GM18499 (cell line): ENCODE results near the gene KSR2.

Source experiments
- ATAC-seq: cut with Tn5 transposase; IDR thresholded peaks from one replicate; pipeline ENCODE4 v1.9.1; 2021; ENCODE audit warnings: moderate number of reproducible peaks; ENCODE audit not compliant: insufficient read depth, unreplicated experiment

Gene KSR2

GRCh38 chr12:117441751-117442150 is 527.0 kb downstream of the KSR2 start:
- no peak for ATAC-seq

- ATAC-seq: no peak
Measured at GRCh38 chr12:117440384-117440783, 528.4 kb downstream of the KSR2 start.

- no peak for ATAC-seq
Measured at GRCh38 chr12:117439531-117440001, 529.2 kb downstream of the KSR2 start.

DNA sequence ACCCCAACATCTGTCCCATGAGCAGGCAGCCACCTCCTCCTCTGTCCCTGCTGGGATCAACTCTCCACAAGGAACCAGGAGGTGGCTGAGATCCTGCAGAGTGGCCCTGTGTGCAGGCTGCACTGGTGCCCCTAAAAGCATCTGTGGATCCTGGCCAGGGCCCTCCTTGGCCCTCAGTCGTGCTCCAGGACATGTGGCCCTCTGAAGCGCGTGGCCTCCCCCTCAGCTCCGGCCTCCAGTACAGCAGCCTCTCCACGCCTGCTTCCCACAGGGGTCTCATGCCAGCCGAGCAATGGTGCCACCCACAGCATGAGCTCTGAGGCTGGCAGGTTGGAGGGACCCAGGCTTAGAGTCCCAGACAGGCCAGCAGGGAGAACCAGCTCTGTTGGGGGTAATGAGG is 530.0 kb downstream of the KSR2 start:
- ATAC-seq: no peak

DNA sequence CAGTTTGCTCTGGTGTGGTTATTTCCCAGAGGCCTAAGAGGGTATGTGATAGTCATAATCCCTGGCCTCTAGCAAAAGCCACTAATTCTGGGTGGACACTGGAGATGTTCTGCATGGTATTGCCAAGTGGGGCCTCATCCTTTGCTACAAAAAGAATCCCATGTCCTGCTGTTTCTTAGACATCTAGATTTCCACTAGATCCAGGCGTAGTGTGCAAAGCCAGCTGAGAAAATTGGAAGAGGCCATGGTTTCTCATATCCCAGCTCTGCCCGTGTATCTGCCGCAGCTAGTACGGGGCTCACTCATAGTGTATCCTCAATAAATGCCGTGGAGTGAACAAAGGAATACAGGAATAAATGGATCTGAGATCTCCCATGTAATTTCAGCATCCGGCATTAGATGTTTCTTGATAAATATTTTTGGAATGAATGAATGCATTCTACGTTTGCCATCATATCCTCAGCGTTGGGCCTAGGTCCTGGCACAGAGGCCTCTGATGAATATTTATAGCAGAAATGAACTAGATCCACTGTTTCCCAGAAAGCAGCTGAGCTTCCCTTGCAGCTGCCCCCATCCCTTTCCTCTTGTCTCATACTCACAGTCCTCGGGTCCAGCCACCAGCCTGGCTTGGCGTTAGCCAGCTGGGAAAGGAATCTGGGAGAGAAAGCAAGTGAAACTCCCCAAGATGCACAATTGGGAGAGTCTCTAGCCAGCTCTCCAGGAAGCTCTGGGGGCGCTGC is 531.1 kb downstream of the KSR2 start:
- ATAC-seq: no peak

DNA sequence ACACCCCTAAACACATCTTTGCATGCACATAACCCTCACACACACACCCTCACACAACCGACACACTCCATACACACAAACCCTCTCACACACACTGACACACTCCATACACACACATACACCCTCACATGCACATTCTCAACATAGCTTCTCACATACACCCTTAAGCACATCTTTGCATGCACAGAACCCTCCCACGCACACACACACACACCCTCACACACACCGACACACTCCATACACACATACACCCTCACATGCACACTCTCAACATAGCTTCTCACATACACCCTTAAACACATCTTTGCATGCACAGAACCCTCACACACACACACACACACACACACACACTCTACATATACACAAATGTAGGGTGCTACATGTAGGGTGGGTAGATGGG is 534.9 kb downstream of the KSR2 start:
- ATAC-seq: no peak

DNA sequence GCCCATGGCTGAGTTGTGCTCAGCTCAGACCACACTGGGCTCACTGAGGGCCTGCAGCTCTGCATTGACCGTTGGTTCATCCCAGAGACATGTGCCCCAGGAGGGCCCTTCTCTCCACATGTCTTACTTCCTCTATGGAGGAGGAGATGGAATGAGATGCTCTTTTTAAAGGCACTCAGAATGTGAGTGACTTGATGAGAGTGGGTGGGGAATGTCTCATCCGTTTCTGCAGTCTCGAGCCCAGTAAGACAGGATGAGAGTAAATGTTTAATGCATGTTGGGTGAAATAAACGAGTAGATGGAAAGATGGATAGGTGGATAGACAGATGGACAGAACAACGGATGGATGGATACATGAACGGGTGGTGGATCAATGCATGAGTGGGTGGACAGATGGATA is 538.5 kb downstream of the KSR2 start:
- ATAC-seq: no peak

DNA sequence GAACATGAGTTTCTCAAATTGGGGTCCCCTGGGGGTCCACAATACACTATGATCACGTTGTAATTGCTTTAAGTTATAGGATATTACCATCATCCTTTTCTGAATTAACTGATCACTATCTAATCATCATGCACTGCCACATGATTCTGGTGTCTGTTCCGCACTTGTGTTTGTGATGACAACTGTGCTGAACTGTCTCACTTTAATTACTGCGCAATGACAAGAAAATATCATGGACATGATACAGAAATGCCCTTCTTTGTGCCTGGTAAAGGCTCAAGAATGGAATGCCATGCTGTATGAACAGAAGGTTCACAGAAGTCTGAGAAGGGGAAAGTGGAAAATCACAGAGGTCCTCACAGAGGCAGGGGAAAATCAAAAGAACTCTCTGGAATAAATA is 541.6 kb downstream of the KSR2 start:
- ATAC-seq: no peak

DNA sequence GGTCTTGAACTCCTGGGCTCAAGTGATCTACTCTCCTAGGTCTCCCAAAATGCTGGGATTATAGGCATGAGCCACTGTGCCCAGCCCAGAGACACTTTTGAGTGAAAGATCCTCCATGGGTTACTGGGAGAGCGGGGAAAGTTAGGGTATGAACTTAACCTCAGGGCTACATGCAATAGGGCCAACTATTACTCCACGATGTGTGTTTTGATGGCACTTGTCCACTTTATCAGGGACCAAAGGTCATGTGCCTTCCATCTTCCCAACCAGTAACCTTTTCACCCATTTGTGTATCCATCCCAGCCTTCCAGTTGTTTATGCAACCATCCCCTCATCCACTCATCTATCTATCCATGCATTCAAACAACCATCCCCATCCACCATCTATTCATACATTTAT is 546.8 kb downstream of the KSR2 start:
- no peak for ATAC-seq

- ATAC-seq: no peak
Measured at GRCh38 chr12:117421068-117421752, 547.6 kb downstream of the KSR2 start.

DNA sequence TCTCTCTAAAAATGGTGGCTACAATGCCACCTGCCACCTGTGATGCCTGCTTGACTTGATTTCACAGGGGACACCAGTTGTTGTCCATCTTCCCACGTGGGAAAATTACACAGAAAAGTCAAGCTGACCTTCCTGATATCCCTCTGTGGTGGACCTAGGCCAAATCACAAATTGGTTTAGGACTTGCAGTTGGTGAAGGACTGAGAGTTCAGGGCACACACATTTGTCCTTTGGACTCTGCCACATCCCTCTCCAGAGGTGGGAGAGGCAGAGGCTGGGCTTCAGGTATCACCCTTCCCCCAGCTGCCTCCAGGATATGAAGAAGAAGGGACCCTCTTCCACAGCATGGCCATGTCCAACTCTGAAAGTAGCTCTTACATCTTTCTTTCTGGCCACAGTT is 551.8 kb downstream of the KSR2 start:
- ATAC-seq: no peak

DNA sequence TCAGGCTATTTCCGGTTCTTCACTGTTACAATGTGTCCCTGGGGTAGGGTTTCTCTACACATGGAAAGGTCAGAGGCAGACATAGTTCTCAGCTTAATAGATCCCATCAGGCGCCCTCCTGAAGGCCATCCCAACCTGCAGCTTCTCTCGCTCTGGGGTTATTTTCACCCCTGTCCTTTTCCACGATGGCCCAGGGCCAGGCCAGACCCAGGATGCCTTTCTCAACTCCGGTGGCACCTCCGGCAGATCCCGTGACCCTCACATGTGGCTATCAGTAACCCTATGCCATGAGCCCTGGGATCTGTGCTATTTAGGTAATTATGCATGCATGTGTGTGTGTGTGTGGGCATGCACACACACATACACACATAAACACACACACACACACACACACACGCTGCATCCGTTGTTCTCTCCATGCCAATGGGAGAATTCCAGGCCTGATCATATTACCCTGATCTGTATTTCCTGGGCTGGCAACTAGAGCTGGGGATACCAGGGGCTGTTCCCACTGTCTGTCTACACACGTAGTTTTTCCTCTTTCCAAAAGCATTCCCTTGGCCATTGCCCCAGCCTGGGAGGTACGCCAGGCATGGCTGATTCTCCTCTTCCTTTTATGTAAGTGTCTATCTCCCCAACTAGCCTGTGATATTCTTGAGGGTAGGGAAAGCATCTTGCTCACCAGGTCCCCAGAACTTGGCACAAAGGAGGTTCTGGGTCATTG is 556.2 kb downstream of the KSR2 start:
- no peak for ATAC-seq

DNA sequence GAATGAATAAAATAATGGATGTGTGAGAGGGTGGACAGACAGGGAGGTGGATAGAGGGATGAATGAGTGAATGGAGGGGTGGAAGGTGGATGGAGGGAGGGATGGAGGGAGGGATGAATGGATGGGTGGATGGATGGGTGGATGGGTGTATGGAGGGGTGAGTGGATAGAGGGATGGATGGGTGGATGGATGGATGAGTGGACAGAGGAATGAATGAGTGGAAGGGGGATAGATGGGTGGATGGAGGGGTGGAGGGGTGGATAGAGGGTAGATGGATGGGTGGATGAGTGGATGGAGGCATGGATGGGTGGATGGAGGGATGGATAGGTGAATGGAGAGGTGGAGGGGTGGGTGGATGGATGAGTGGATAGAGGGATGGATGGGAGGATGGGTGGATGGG is 559.5 kb downstream of the KSR2 start:
- no peak for ATAC-seq

- no peak for ATAC-seq
Measured at GRCh38 chr12:117408161-117408791, 560.5 kb downstream of the KSR2 start.

- no peak for ATAC-seq
Measured at GRCh38 chr12:117404940-117405339, 563.9 kb downstream of the KSR2 start.

DNA sequence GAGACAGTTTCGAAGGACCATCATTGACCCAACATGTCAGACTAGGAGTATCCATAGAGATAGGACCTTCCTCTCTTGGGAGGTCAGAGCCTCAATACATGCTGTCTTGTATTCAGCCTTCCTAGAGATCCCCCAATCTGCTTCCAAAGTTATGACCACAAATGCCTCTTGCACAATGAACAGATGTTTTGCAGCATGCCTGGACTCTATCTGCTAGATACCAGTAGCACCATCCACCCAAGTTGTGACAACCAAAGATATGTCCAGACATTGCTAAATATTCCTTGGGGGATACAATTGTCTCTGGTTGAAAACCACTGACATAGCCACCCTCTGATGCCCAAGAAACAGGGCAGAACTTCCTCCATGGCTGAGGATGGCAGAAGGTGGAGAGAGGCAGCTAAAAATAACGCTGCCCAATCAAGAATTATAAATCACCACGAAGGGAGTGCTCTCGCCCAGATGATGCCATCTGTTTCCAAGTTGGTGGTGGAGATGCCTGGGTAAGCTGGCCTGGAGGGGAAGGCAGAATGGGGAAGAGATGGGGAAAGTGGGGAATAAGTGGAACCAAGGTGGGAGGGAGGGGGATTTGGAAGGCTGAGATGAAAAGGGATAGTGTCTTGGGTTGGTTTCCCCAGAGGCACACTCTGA is 564.5 kb downstream of the KSR2 start:
- no peak for ATAC-seq

- no peak for ATAC-seq
Measured at GRCh38 chr12:117403586-117404139, 565.1 kb downstream of the KSR2 start.
